Dendritic cell treated with granulocyte-macrophage colony-stimulating factor and Interleukin-4, amounts not matched to agents 40 ng/mL and 50 ng/mL, for 4 days (primary cell): Measurements from ENCODE around the gene NABP2.

Experiments used
- H3K27ac Mint-ChIP-seq: one replicate; pipeline ENCODE4 v1.8.0; 2022; ENCODE audit warnings: mild to moderate bottlenecking, mixed read lengths
- H3K27me3 Mint-ChIP-seq: one replicate; pipeline ENCODE4 v1.8.0; 2022; ENCODE audit warnings: mild to moderate bottlenecking, mixed read lengths
- H3K36me3 Mint-ChIP-seq: one replicate; pipeline ENCODE4 v1.8.0; 2022; ENCODE audit warnings: low read depth, mixed read lengths
- H3K4me1 Mint-ChIP-seq: one replicate; pipeline ENCODE4 v1.8.0; 2022; ENCODE audit warnings: low read depth, mixed read lengths
- H3K4me3 Mint-ChIP-seq: one replicate; pipeline ENCODE4 v1.8.0; 2022; ENCODE audit warnings: mild to moderate bottlenecking, moderate library complexity, mixed read lengths
- H3K9me3 Mint-ChIP-seq: one replicate; pipeline ENCODE4 v1.8.0; 2022; ENCODE audit warnings: mixed read lengths
- intact Hi-C: fragments of 100-400 bp; cut with micrococcal nuclease; formaldehyde crosslinking; loops from one replicate; pipeline ENCODE4 v1.15.0; 2022

Gene NABP2

GRCh38 chr12:56198836-56199235 is 25.3 kb upstream of the NABP2 start:
- intact Hi-C loops = no loop called here
- no peak overlapping the region for H3K4me3 Mint-ChIP-seq
- no peaks in the 10 kb centered on the region for H3K27me3 Mint-ChIP-seq
- no peaks in the 10 kb centered on the region for H3K9me3 Mint-ChIP-seq
- no peaks in the 10 kb centered on the region for H3K36me3 Mint-ChIP-seq
- no peaks in the 10 kb centered on the region for H3K4me1 Mint-ChIP-seq
- no peak overlapping the region for H3K27ac Mint-ChIP-seq

- peaks cover 10% of the 10 kb centered on the region for H3K4me1 Mint-ChIP-seq
- H3K27me3 Mint-ChIP-seq = no peaks in the 10 kb centered on the region
- H3K36me3 Mint-ChIP-seq = peaks cover 35% of the 10 kb centered on the region
- H3K9me3 Mint-ChIP-seq = no peaks in the 10 kb centered on the region
- H3K27ac Mint-ChIP-seq = no peak overlapping the region
- H3K4me3 Mint-ChIP-seq = no peak overlapping the region
- intact Hi-C loops = no loop called here
These were observed 21.8 kb upstream of the NABP2 start for GRCh38 chr12:56202366-56202765.

GRCh38 chr12:56202838-56203237 is 21.3 kb upstream of the NABP2 start:
- Mint-ChIP-seq H3K4me1 (peaks cover 10% of the 10 kb centered on the region), H3K4me3 (no peak overlapping the region), H3K36me3 (peaks cover 40% of the 10 kb centered on the region), H3K9me3 (no peaks in the 10 kb centered on the region), H3K27ac (no peak overlapping the region), H3K27me3 (no peaks in the 10 kb centered on the region)
- intact Hi-C loops = no loop called here

- Mint-ChIP-seq H3K27ac (no peak overlapping the region), H3K36me3 (peaks cover 54% of the 10 kb centered on the region), H3K4me3 (no peak overlapping the region), H3K4me1 (peaks cover 10% of the 10 kb centered on the region), H3K27me3 (no peaks in the 10 kb centered on the region), H3K9me3 (no peaks in the 10 kb centered on the region)
- intact Hi-C loops = no loop called here
These were observed 19.9 kb upstream of the NABP2 start for GRCh38 chr12:56204275-56204674.

DNA sequence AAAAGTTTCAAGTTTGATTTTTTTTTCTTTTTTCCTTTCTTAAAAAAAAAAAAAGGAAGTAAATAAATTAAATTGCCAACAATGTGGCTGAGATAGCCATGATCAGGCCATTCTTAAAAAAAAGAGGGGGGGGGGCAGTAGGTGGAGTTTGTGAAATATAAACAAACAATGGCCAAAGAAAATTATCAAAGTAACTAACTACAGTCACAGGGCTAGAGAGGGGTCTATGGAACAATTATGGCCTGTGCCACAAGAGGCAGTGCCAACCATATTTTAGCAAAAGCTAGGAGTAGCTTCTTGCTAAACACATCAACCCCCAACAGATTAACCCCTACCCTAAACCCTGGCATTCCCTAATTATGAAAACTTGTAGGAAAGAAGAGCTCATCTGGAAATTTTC is 18.7 kb upstream of the NABP2 start:
- peaks cover 66% of the 10 kb centered on the region for H3K36me3 Mint-ChIP-seq
- H3K4me1 Mint-ChIP-seq = peaks cover 10% of the 10 kb centered on the region
- H3K9me3 Mint-ChIP-seq = no peaks in the 10 kb centered on the region
- H3K27ac Mint-ChIP-seq = no peak overlapping the region
- intact Hi-C loops = no loop called here
- H3K27me3 Mint-ChIP-seq = no peaks in the 10 kb centered on the region
- H3K4me3 Mint-ChIP-seq = no peak overlapping the region

DNA sequence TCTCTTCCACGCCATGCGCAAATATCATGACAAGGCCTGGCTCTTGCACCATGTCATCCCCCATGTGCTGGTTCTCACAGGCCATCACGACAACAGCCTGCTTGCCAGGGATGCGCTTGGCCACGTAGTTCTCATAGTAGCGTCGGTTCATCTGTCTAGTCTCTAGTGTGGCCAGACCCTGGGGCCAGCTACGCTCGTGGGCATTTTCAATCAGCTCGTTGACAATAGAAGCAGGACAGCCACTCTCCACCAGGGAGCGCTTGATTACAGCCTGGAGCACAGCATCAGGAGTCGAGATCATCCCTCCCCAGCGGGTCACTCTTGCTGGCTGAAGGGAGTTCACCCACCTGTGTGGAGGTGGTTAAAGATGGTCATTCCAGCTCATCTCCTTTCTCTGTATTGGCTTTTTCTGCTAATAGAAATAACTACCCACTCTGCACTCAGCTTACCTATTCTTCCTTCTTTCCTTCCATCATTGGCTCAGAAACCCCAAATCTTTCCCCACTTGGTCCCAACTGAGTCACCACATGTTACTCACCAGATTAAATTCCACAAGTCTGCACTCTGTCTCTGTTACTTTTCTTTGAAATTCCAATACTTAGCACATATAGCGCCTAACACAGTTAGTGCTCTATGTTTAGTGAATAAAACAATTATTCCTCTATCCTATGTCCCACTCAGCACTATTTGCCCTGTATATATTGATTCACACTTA is 17.5 kb upstream of the NABP2 start:
- no peaks in the 10 kb centered on the region for H3K27me3 Mint-ChIP-seq
- peaks cover 10% of the 10 kb centered on the region for H3K4me1 Mint-ChIP-seq
- intact Hi-C loops = loop anchor here (2.0 kb wide), 1 partner anchor 16 kb away; no protein-coding TSS in a partner anchor
- H3K27ac Mint-ChIP-seq = no peak overlapping the region
- H3K36me3 Mint-ChIP-seq = peaks cover 78% of the 10 kb centered on the region
- H3K4me3 Mint-ChIP-seq = no peak overlapping the region
- no peaks in the 10 kb centered on the region for H3K9me3 Mint-ChIP-seq

GRCh38 chr12:56208006-56208405 is 16.1 kb upstream of the NABP2 start:
- Mint-ChIP-seq H3K36me3 (peaks cover 92% of the 10 kb centered on the region), H3K27ac (no peak overlapping the region), H3K4me3 (no peak overlapping the region), H3K9me3 (no peaks in the 10 kb centered on the region), H3K4me1 (peaks cover 10% of the 10 kb centered on the region), H3K27me3 (no peaks in the 10 kb centered on the region)
- intact Hi-C loops = no loop called here

DNA sequence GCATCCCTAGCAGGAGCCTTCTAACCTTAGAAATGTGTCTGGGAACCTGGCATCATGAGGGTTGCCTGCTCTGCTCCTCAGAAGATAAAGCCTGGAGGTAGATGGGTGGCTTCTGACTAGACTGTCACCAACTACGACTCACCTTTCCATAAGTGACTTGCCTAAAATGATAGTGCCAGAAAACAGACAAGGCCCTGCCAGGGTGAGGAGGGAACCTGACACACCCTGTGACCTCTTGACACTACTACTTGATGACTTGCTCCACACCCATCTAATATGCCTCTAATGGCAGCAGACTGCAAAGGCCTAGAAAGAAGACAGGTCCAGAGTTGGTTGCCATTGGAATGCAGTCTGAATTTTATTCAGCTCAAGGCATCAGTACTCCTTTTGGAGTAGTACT is 11.8 kb upstream of the NABP2 start:
- Mint-ChIP-seq H3K36me3 (peaks cover 100% of the 10 kb centered on the region), H3K9me3 (no peaks in the 10 kb centered on the region)
- intact Hi-C loops = no loop called here

GRCh38 chr12:56213878-56214277 is 10.3 kb upstream of the NABP2 start:
- no peaks in the 10 kb centered on the region for H3K27me3 Mint-ChIP-seq
- H3K27ac Mint-ChIP-seq = no peak overlapping the region
- H3K36me3 Mint-ChIP-seq = peaks cover 86% of the 10 kb centered on the region
- H3K4me3 Mint-ChIP-seq = no peak overlapping the region
- intact Hi-C loops = no loop called here
- H3K4me1 Mint-ChIP-seq = peaks cover 11% of the 10 kb centered on the region
- H3K9me3 Mint-ChIP-seq = no peaks in the 10 kb centered on the region

More for the DNA sequence above, 11.8 kb upstream of the NABP2 start:
- Mint-ChIP-seq H3K27ac (no peak overlapping the region), H3K4me1 (peaks cover 11% of the 10 kb centered on the region), H3K27me3 (no peaks in the 10 kb centered on the region), H3K4me3 (no peak overlapping the region)

GRCh38 chr12:56216461-56216860 is 7.7 kb upstream of the NABP2 start:
- Mint-ChIP-seq H3K27ac (no peak overlapping the region), H3K27me3 (no peaks in the 10 kb centered on the region), H3K4me1 (peaks cover 22% of the 10 kb centered on the region), H3K36me3 (peaks cover 66% of the 10 kb centered on the region), H3K4me3 (no peak overlapping the region), H3K9me3 (no peaks in the 10 kb centered on the region)
- intact Hi-C loops = no loop called here

GRCh38 chr12:56219840-56220239 is 4.3 kb upstream of the NABP2 start:
- peak overlapping the region; percentile 30 for H3K27ac Mint-ChIP-seq
- intact Hi-C loops = loop anchor here (1.0 to 5.0 kb wide), 2 partner anchors 27 to 37 kb away; partner anchors contain the start of gene ANKRD52
- peaks cover 55% of the 10 kb centered on the region for H3K4me1 Mint-ChIP-seq
- peaks cover 40% of the 10 kb centered on the region for H3K36me3 Mint-ChIP-seq
- no peaks in the 10 kb centered on the region for H3K9me3 Mint-ChIP-seq
- no peak overlapping the region for H3K4me3 Mint-ChIP-seq
- H3K27me3 Mint-ChIP-seq = no peaks in the 10 kb centered on the region

GRCh38 chr12:56220611-56221231 is 3.4 kb upstream of the NABP2 start:
- intact Hi-C loops = loop anchor here (1.0 to 5.0 kb wide), 2 partner anchors 27 to 37 kb away; partner anchors contain the start of gene ANKRD52
- Mint-ChIP-seq H3K9me3 (no peaks in the 10 kb centered on the region), H3K36me3 (peaks cover 31% of the 10 kb centered on the region), H3K27me3 (no peaks in the 10 kb centered on the region), H3K4me3 (peak overlapping the region; percentile 99), H3K4me1 (peaks cover 63% of the 10 kb centered on the region), H3K27ac (peak overlapping the region; percentile 100)

DNA sequence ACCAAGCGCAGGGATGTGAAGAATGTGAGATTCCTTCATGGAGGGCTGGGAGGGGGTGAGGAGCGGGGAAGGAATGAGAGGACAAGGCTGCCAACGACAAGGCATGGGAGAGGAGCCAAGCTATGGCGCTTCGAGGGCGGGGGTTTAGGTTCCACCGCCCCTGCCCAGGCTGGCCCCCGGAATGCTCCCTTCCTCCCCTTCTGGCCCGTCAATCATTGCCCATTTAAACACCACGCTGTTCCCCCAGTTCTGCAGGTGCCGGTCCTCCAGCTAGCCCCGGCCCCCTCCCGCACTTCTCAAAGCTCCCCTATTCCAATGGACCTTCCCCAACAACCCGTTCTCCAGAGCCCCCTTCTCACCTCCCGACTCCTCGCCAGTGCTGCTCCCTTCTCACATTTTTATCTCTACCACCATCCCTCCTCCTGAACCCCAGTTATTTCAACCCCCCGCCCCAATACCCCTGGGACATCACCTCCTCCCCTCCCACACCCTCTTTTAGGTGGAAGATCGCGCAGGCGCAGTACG is 2.8 kb upstream of the NABP2 start:
- no peaks in the 10 kb centered on the region for H3K27me3 Mint-ChIP-seq
- H3K4me1 Mint-ChIP-seq = peaks cover 63% of the 10 kb centered on the region
- H3K4me3 Mint-ChIP-seq = peak overlapping the region; percentile 99
- peak overlapping the region; percentile 100 for H3K27ac Mint-ChIP-seq
- H3K36me3 Mint-ChIP-seq = peaks cover 29% of the 10 kb centered on the region
- intact Hi-C loops = loop anchor here (5.0 kb wide), 1 partner anchor 36 kb away; the partner anchor contains the start of gene ANKRD52
- H3K9me3 Mint-ChIP-seq = no peaks in the 10 kb centered on the region

GRCh38 chr12:56221757-56222530 is 2.2 kb upstream of the NABP2 start, which contains the start of gene RNF41:
TSS of gene RNF41 (minus strand) at chr12:56221922. CDS start at chr12:56214047, 7,875 bp downstream.
- H3K4me3 Mint-ChIP-seq = peak within 1 kb of the TSS; percentile 99
- H3K36me3 Mint-ChIP-seq = peaks cover 27% of the 10 kb centered on the region
- intact Hi-C loops = loop anchor here (2.0 to 5.0 kb wide), 2 partner anchors 15 to 35 kb away; partner anchors contain the start of gene ANKRD52
- peaks cover 56% of the 10 kb centered on the region for H3K4me1 Mint-ChIP-seq
- no peaks in the 10 kb centered on the region for H3K9me3 Mint-ChIP-seq
- H3K27me3 Mint-ChIP-seq = no peaks in the 10 kb centered on the region
- peak within 1 kb of the TSS; percentile 100 for H3K27ac Mint-ChIP-seq
